ENCODE results near the gene PLEKHJ1. TPM values are rescaled to one million over a fixed set of nuclear protein-coding genes. Genes with fewer than 3 reads are reported as not detected.

PLEKHJ1 gene
- polyA plus RNA-seq, 1 donor from 2014 or later: 219 TPM

DNA sequence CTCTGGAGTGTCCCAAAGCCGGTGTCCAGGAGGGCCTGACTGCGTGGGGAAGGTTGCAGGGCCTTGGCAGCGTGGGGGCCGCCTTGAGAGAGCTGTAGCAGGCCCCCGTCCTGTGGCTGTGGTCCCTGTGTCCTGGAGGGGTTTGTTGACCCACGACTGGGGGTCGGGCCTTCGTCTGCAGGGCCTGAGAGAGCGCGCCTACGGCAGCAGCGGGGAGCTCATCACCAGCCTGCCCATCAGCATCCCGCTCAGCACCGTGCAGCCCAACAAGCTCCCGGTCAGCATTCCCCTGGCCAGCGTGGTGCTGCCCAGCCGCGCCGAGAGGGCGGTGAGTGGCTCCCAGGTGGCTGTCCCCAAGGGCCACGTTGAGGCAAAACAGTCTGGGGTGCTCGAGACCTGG lies 18.5 kb downstream of the PLEKHJ1 start:
- H3F3A ChIP-seq (ENCODE audit: insufficient read depth, low read length, poor library complexity, severe bottlenecking): no peaks in the 10 kb centered on the region
- no peaks in the 10 kb centered on the region for H3K79me2 ChIP-seq (replicated peaks; ENCODE audit: insufficient read depth, low read length)
- no peaks in the 10 kb centered on the region for H4K20me1 ChIP-seq (ENCODE audit: insufficient read depth)
- no peaks in the 10 kb centered on the region for H3K27me3 ChIP-seq (ENCODE audit: insufficient read depth, low read depth, low read length)
- H3K36me3 ChIP-seq (ENCODE audit: insufficient read depth, low read length): no peaks in the 10 kb centered on the region
- no peak overlapping the region for H3K27ac ChIP-seq (ENCODE audit: low read length)
- no peak for TF ChIP-seq EP300 (conservative IDR thresholded peaks at IDR 0.05; ENCODE audit: poor library complexity, severe bottlenecking)
- TF ChIP-seq REST (IDR thresholded peaks at IDR 0.05; ENCODE audit: borderline replicate concordance): no peak
- no peak for TF ChIP-seq MXI1 (conservative IDR thresholded peaks at IDR 0.05; ENCODE audit: poor library complexity, severe bottlenecking)
- no peak for TF ChIP-seq TAF1 (IDR thresholded peaks at IDR 0.05; ENCODE audit: low read depth)
- no peak for TF ChIP-seq POLR2AphosphoS5 (IDR thresholded peaks at IDR 0.05)
- no peak for TF ChIP-seq SMC3 (conservative IDR thresholded peaks at IDR 0.05; ENCODE audit: poor library complexity)
- TF ChIP-seq, protein P1, sequence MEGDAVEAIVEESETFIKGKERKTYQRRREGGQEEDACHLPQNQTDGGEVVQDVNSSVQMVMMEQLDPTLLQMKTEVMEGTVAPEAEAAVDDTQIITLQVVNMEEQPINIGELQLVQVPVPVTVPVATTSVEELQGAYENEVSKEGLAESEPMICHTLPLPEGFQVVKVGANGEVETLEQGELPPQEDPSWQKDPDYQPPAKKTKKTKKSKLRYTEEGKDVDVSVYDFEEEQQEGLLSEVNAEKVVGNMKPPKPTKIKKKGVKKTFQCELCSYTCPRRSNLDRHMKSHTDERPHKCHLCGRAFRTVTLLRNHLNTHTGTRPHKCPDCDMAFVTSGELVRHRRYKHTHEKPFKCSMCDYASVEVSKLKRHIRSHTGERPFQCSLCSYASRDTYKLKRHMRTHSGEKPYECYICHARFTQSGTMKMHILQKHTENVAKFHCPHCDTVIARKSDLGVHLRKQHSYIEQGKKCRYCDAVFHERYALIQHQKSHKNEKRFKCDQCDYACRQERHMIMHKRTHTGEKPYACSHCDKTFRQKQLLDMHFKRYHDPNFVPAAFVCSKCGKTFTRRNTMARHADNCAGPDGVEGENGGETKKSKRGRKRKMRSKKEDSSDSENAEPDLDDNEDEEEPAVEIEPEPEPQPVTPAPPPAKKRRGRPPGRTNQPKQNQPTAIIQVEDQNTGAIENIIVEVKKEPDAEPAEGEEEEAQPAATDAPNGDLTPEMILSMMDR (IDR thresholded peaks at IDR 0.05; ENCODE audit: poor library complexity, severe bottlenecking): no peak
- TF ChIP-seq RAD21 (conservative IDR thresholded peaks at IDR 0.05): no peak
- no peak for TF ChIP-seq EZH2 (IDR thresholded peaks at IDR 0.05; ENCODE audit: borderline replicate concordance, insufficient read depth, low read length, poor library complexity, severe bottlenecking)
- no peaks in the 10 kb centered on the region for H3K9me3 ChIP-seq (ENCODE audit: low read length)
- no peak overlapping the region for H2AFZ ChIP-seq (ENCODE audit: low read depth, low read length)
- H3K9me2 ChIP-seq (ENCODE audit: insufficient read depth, low read length): no peaks in the 10 kb centered on the region
- no peak overlapping the region for H3K9ac ChIP-seq (ENCODE audit: low read length)
- H3K4me2 ChIP-seq (ENCODE audit: low read length): no peak overlapping the region
- H3K4me3 ChIP-seq (ENCODE audit: low read length): no peak overlapping the region

DNA sequence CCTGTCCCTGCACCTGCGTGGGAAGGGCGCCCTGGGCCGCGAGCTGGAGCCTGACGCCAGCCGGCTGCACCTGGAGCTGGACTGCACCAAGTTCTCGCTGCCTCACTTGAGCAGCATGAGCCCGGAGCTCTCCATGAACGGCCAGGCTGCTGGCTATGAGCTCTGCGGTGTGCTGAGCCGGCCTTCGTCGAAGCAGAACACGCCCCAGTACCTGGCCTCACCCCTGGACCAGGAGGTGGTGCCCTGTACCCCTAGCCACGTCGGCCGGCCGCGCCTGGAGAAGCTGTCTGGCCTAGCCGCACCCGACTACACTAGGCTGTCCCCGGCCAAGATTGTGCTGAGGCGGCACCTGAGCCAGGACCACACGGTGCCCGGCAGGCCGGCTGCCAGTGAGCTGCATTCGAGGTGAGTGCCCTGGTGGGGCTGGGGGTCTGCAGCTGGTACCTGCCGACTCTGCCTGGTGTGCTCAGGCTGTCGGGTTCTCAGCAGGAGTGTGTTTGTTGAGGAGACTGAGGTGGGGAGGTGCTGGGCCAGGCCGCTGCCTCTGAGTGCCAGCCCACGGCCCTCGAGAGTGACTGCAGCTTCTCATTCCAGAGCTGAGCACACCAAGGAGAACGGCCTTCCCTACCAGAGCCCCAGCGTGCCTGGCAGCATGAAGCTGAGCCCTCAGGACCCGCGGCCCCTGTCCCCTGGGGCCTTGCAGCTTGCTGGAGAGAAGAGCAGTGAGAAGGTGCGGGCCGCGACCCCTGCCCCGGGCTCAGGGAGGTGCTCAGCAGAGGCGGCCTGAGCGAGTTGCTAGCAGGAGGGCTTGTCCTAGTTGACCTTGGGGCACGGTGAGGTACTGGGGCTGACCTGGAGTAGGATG lies 19.5 kb downstream of the PLEKHJ1 start:
- H3K9ac ChIP-seq (ENCODE audit: low read length): no peak overlapping the region
- H3K4me2 ChIP-seq (ENCODE audit: low read length): no peak overlapping the region
- no peak for TF ChIP-seq EZH2 (IDR thresholded peaks at IDR 0.05; ENCODE audit: borderline replicate concordance, insufficient read depth, low read length, poor library complexity, severe bottlenecking)
- TF ChIP-seq TAF1 (IDR thresholded peaks at IDR 0.05; ENCODE audit: low read depth): no peak
- TF ChIP-seq, protein P1 (IDR thresholded peaks at IDR 0.05; ENCODE audit: poor library complexity, severe bottlenecking): no peak
- TF ChIP-seq EP300 (conservative IDR thresholded peaks at IDR 0.05; ENCODE audit: poor library complexity, severe bottlenecking): no peak
- TF ChIP-seq POLR2AphosphoS5 (IDR thresholded peaks at IDR 0.05): no peak
- no peak for TF ChIP-seq RAD21 (conservative IDR thresholded peaks at IDR 0.05)
- no peak for TF ChIP-seq MXI1 (conservative IDR thresholded peaks at IDR 0.05; ENCODE audit: poor library complexity, severe bottlenecking)
- TF ChIP-seq SMC3 (conservative IDR thresholded peaks at IDR 0.05; ENCODE audit: poor library complexity): no peak
- TF ChIP-seq REST (IDR thresholded peaks at IDR 0.05; ENCODE audit: borderline replicate concordance): no peak
- no peak overlapping the region for H3K27ac ChIP-seq (ENCODE audit: low read length)
- H2AFZ ChIP-seq (ENCODE audit: low read depth, low read length): no peak overlapping the region
- H4K20me1 ChIP-seq (ENCODE audit: insufficient read depth): no peaks in the 10 kb centered on the region
- no peaks in the 10 kb centered on the region for H3K36me3 ChIP-seq (ENCODE audit: insufficient read depth, low read length)
- H3K79me2 ChIP-seq (replicated peaks; ENCODE audit: insufficient read depth, low read length): no peaks in the 10 kb centered on the region
- H3K9me2 ChIP-seq (ENCODE audit: insufficient read depth, low read length): no peaks in the 10 kb centered on the region
- no peaks in the 10 kb centered on the region for H3K9me3 ChIP-seq (ENCODE audit: low read length)
- H3K4me3 ChIP-seq (ENCODE audit: low read length): no peak overlapping the region
- H3K27me3 ChIP-seq (ENCODE audit: insufficient read depth, low read depth, low read length): no peaks in the 10 kb centered on the region
- H3F3A ChIP-seq (ENCODE audit: insufficient read depth, low read length, poor library complexity, severe bottlenecking): no peaks in the 10 kb centered on the region

Measured in neural cell (in vitro differentiated cells).